SK-N-SH treated with all-trans-retinoic acid at 6 μM for 48 hours (cell line): ENCODE measurements around the gene UEVLD.

Experiments
- ATAC-seq: fragments of 200-7000 bp; cut with Tn5 transposase; 3 replicates; pipeline ENCODE4 v1.9.1; 2020; ENCODE audit warnings: mild to moderate bottlenecking, moderate library complexity
- ARNTL ChIP-seq: fragments of 450-650 bp; formaldehyde crosslinking; IDR thresholded peaks from 2 replicates; pipeline ENCODE4 v1.5.0; 2020; ENCODE audit warnings: low read depth, mild to moderate bottlenecking, moderate library complexity, borderline replicate concordance
- BACH2 ChIP-seq: fragments of 250-450 bp; sonication (Bioruptor Pico); IDR thresholded peaks from 2 replicates; pipeline ENCODE4 v1.9.0; 2021; ENCODE audit warnings: mild to moderate bottlenecking, borderline replicate concordance
- CSDC2 ChIP-seq: fragments of 250-450 bp; sonication (Bioruptor Pico); IDR thresholded peaks from 2 replicates; pipeline ENCODE4 v1.5.0; 2020; ENCODE audit warnings: mild to moderate bottlenecking, moderate library complexity
- ESRRG ChIP-seq: fragments of 250-450 bp; sonication (Bioruptor Pico); IDR thresholded peaks from 2 replicates; pipeline ENCODE4 v1.6.1; 2021; ENCODE audit warnings: mild to moderate bottlenecking
- GLIS3 ChIP-seq: fragments of 250-450 bp; sonication (Bioruptor Pico); IDR thresholded peaks from 2 replicates; pipeline ENCODE4 v1.5.0; 2020; ENCODE audit warnings: mild to moderate bottlenecking, moderate library complexity
- ISL1 ChIP-seq: fragments of 250-450 bp; sonication (Bioruptor Pico); IDR thresholded peaks from 2 replicates; pipeline ENCODE4 v2.1.2; 2022; ENCODE audit warnings: mild to moderate bottlenecking, moderate library complexity
- OSR1 ChIP-seq: fragments of 250-450 bp; sonication (Bioruptor Pico); IDR thresholded peaks from 2 replicates; pipeline ENCODE4 v1.8.0; 2022; ENCODE audit warnings: moderate library complexity, mild to moderate bottlenecking, inconsistent platforms
- PPARA ChIP-seq: fragments of 250-450 bp; sonication (Bioruptor Pico); IDR thresholded peaks from 2 replicates; pipeline ENCODE4 v1.5.0; 2020; ENCODE audit warnings: mild to moderate bottlenecking, borderline replicate concordance
- RARB ChIP-seq: fragments of 250-450 bp; sonication (Bioruptor Pico); IDR thresholded peaks from 2 replicates; pipeline ENCODE4 v1.8.0; 2021; ENCODE audit warnings: mild to moderate bottlenecking, moderate library complexity
- SNAI2 ChIP-seq: fragments of 250-450 bp; sonication (Bioruptor Pico); IDR thresholded peaks from 2 replicates; pipeline ENCODE4 v1.5.0; 2020; ENCODE audit warnings: mild to moderate bottlenecking, moderate library complexity
- TCF4 ChIP-seq: fragments of 250-450 bp; sonication (Bioruptor Pico); IDR thresholded peaks from 2 replicates; pipeline ENCODE4 v1.8.0; 2021; ENCODE audit warnings: mild to moderate bottlenecking, moderate library complexity, borderline replicate concordance
- TOX ChIP-seq: fragments of 250-450 bp; sonication (Bioruptor Pico); IDR thresholded peaks from 2 replicates; pipeline ENCODE4 v1.8.0; 2021; ENCODE audit warnings: mild to moderate bottlenecking, moderate library complexity, borderline replicate concordance
- ZC3H10 ChIP-seq: fragments of 250-450 bp; sonication (Bioruptor Pico); IDR thresholded peaks from 2 replicates; pipeline ENCODE4 v1.5.1; 2021; ENCODE audit warnings: mild to moderate bottlenecking, moderate library complexity
- ZFP3 ChIP-seq: fragments of 250-450 bp; sonication (Bioruptor Pico); IDR thresholded peaks from 2 replicates; pipeline ENCODE4 v1.5.0; 2020; ENCODE audit warnings: mild to moderate bottlenecking, moderate library complexity
- ZFP30 ChIP-seq: fragments of 450-650 bp; formaldehyde crosslinking; IDR thresholded peaks from 2 replicates; pipeline ENCODE4 v1.5.0; 2022; ENCODE audit warnings: mild to moderate bottlenecking, moderate library complexity
- ZNF565 ChIP-seq: fragments of 450-650 bp; formaldehyde crosslinking; conservative IDR thresholded peaks from 2 replicates; pipeline ENCODE4 v1.5.0; 2020; ENCODE audit warnings: low read depth, mild to moderate bottlenecking, moderate library complexity
- ZNF70 ChIP-seq: fragments of 450-650 bp; formaldehyde crosslinking; IDR thresholded peaks from 2 replicates; pipeline ENCODE4 v1.5.0; 2020; ENCODE audit warnings: mild to moderate bottlenecking, moderate library complexity
- TF ChIP-seq, protein P1 (sequence below): fragments of 250-450 bp; sonication (Bioruptor Pico); IDR thresholded peaks from 2 replicates; pipeline ENCODE4 v1.5.1; 2020; ENCODE audit warnings: low read depth, mild to moderate bottlenecking, moderate library complexity
- TF ChIP-seq, protein P2 (sequence below): fragments of 250-450 bp; sonication (Bioruptor Pico); IDR thresholded peaks from 2 replicates; pipeline ENCODE4 v1.8.0; 2021; ENCODE audit warnings: low read depth, mild to moderate bottlenecking, moderate library complexity, borderline replicate concordance
- TF ChIP-seq, protein P3 (sequence below): fragments of 250-450 bp; sonication (Bioruptor Pico); IDR thresholded peaks from 2 replicates; pipeline ENCODE4 v1.5.1; 2021; ENCODE audit warnings: mild to moderate bottlenecking, moderate library complexity
- TF ChIP-seq, protein P4 (sequence below): fragments of 250-450 bp; sonication (Bioruptor Pico); IDR thresholded peaks from 2 replicates; pipeline ENCODE4 v1.5.0; 2020; ENCODE audit warnings: mild to moderate bottlenecking, moderate library complexity

Gene UEVLD

DNA sequence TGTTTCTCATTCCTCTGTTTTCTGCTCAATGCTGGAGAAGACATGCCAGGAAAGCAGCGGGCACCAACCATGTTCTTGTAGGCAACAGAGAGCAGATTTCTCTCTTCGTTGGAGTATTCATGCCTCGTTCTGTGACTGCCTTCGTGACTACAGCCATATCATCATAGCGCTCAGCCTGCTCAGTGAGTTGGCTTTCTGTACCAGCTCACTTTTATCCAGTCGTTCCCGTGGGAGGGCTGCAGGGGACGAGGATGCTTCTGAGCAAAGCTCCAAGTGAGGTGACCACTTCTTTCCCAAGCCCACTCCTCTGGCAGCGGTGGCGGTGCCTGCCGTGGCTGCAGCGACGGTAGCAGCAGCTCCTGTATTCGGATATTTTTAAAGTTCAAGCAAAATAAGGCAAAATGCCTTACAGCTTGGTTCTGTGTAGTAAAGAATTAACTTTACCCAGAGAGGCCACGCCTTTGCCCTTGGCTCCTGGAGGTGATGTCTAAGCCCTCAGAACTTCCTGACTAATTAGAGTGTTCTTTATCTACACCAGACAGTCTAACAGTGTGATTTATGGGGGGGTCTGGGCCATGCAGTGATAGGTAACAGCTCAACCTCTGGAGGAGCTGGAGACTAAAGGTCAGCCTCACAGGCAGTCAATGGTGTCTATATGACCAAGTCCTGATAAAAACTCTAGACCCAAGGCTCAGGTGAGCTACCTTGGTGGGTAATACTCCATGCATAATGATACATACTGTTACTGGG is 97.6 kb downstream of the UEVLD start:
- ATAC-seq: no peak
- TF ChIP-seq ZFP3 (CRISPR knock-in tag) (no peak), SNAI2 (no peak), ARNTL (CRISPR knock-in tag) (no peak), ZNF70 (CRISPR knock-in tag) (no peak), BACH2 (CRISPR knock-in tag) (no peak), OSR1 (CRISPR knock-in tag) (no peak), RARB (no peak), ZFP30 (no peak), GLIS3 (CRISPR knock-in tag) (no peak), TOX (CRISPR knock-in tag) (no peak), PPARA (CRISPR knock-in tag) (no peak), TCF4 (CRISPR knock-in tag) (no peak), ZC3H10 (CRISPR knock-in tag) (no peak), ZNF565 (CRISPR knock-in tag) (no peak), CSDC2 (CRISPR knock-in tag) (no peak)
- TF ChIP-seq, protein P1, sequence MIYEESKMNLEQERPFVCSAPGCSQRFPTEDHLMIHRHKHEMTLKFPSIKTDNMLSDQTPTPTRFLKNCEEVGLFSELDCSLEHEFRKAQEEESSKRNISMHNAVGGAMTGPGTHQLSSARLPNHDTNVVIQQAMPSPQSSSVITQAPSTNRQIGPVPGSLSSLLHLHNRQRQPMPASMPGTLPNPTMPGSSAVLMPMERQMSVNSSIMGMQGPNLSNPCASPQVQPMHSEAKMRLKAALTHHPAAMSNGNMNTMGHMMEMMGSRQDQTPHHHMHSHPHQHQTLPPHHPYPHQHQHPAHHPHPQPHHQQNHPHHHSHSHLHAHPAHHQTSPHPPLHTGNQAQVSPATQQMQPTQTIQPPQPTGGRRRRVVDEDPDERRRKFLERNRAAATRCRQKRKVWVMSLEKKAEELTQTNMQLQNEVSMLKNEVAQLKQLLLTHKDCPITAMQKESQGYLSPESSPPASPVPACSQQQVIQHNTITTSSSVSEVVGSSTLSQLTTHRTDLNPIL (CRISPR knock-in tag): no peak
- TF ChIP-seq, protein P2, sequence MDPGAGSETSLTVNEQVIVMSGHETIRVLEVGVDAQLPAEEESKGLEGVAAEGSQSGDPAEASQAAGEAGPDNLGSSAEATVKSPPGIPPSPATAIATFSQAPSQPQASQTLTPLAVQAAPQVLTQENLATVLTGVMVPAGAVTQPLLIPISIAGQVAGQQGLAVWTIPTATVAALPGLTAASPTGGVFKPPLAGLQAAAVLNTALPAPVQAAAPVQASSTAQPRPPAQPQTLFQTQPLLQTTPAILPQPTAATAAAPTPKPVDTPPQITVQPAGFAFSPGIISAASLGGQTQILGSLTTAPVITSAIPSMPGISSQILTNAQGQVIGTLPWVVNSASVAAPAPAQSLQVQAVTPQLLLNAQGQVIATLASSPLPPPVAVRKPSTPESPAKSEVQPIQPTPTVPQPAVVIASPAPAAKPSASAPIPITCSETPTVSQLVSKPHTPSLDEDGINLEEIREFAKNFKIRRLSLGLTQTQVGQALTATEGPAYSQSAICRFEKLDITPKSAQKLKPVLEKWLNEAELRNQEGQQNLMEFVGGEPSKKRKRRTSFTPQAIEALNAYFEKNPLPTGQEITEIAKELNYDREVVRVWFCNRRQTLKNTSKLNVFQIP (CRISPR knock-in tag): no peak
- TF ChIP-seq, protein P3, sequence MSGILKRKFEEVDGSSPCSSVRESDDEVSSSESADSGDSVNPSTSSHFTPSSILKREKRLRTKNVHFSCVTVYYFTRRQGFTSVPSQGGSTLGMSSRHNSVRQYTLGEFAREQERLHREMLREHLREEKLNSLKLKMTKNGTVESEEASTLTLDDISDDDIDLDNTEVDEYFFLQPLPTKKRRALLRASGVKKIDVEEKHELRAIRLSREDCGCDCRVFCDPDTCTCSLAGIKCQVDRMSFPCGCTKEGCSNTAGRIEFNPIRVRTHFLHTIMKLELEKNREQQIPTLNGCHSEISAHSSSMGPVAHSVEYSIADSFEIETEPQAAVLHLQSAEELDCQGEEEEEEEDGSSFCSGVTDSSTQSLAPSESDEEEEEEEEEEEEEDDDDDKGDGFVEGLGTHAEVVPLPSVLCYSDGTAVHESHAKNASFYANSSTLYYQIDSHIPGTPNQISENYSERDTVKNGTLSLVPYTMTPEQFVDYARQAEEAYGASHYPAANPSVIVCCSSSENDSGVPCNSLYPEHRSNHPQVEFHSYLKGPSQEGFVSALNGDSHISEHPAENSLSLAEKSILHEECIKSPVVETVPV (CRISPR knock-in tag): no peak
- TF ChIP-seq, protein P4, sequence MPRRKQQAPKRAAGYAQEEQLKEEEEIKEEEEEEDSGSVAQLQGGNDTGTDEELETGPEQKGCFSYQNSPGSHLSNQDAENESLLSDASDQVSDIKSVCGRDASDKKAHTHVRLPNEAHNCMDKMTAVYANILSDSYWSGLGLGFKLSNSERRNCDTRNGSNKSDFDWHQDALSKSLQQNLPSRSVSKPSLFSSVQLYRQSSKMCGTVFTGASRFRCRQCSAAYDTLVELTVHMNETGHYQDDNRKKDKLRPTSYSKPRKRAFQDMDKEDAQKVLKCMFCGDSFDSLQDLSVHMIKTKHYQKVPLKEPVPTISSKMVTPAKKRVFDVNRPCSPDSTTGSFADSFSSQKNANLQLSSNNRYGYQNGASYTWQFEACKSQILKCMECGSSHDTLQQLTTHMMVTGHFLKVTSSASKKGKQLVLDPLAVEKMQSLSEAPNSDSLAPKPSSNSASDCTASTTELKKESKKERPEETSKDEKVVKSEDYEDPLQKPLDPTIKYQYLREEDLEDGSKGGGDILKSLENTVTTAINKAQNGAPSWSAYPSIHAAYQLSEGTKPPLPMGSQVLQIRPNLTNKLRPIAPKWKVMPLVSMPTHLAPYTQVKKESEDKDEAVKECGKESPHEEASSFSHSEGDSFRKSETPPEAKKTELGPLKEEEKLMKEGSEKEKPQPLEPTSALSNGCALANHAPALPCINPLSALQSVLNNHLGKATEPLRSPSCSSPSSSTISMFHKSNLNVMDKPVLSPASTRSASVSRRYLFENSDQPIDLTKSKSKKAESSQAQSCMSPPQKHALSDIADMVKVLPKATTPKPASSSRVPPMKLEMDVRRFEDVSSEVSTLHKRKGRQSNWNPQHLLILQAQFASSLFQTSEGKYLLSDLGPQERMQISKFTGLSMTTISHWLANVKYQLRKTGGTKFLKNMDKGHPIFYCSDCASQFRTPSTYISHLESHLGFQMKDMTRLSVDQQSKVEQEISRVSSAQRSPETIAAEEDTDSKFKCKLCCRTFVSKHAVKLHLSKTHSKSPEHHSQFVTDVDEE (CRISPR knock-in tag): no peak

DNA sequence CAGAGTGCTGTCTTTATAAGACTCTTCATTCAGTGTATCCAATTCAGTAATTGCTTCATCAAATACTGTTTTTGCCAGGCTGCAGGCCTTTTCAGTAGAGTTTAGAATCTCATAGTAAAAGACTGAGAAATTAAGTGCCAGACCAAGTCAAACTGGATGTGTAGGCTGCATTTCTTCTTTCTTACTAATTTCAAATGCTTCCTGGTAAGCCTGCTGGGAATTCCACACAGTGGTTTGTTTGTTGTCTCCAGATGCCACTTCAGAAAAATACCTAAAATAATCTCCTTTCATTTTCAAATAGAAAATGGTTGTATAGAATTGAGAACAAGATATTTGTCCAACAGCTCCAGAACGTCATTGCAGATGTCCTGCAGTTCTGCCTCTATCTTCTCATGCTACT is 98.2 kb downstream of the UEVLD start:
- TF ChIP-seq ZC3H10 (CRISPR knock-in tag) (no peak), ISL1 (CRISPR knock-in tag) (no peak), GLIS3 (CRISPR knock-in tag) (no peak), SNAI2 (no peak), ESRRG (no peak), ZNF70 (CRISPR knock-in tag) (no peak)
- TF ChIP-seq, protein P3 (CRISPR knock-in tag): no peak
- TF ChIP-seq, protein P2 (CRISPR knock-in tag): no peak
- ATAC-seq: no peak
